KG1 (cell line): ENCODE data around the gene CTAGE1.
"Not testable (repeated sequence)": the region's sequence is repeated elsewhere in the genome, so short reads cannot be mapped to it uniquely, and the experiment has no call there.

Experiments
- DNase-seq: peaks from one replicate; lab custom pipeline; 2025; lab: John Stamatoyannopoulos, UW

CTAGE1 gene

GRCh38 chr18:22417496-22418188, at the start of gene CTAGE1:
Gene CTAGE1, minus strand, starts transcription at chr18:22417915. Its CDS starts 104 bp downstream, at chr18:22417811.
- DNase-seq, result no peak

GRCh38 chr18:22466608-22467395, 49.1 kb upstream of the CTAGE1 start:
- DNase-seq, result no peak

DNA sequence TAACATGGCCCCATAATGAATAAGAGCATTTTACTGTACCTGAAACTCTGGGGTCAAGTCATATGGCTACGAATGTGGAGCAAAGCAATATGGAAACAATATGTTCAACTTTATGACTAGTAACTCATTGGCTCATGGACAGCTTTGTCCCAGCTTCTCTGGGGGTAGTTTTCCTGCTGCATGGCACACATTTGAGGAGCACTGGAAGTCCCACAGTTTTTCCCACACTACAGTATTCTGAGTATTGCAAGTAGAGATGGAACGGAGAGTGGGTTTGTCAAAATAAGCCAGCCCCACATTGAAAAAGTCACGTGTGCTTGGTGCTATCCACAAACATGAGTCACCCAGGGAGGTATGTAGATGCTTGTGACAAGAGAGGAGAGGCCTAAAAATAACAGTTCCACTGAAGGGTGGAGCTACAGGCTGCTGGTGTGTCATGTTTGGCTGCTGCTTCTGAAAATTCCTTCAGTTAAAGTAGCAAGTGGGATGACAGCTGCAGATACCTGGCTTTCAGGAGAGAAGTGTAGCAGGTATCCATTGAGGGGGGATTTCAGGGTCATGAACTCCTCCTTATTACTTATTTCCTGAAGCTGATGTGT, 48.2 kb upstream of the CTAGE1 start:
- DNase-seq, result no peak

- no peak for DNase-seq
Measured at GRCh38 chr18:22463076-22463475, 45.4 kb upstream of the CTAGE1 start.

DNA sequence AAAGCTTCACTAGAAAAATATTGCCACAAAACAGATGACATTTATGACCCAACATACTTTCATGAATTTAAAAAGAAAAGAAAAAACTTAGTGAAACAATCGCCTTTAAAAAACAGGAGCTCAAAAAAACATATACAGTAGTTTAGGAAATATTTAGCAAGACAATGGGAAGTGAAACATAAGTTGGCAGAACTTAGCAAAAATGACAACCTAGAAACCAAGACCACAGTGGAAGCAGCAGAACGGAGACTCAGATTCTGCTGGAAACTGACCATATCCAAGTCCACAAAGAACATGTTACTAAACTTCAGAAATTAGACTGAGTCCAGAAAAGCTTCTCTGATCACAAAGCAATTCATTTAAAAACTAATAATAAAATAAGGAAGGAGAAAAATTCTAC, 41.8 kb upstream of the CTAGE1 start:
- DNase-seq, result no peak

- DNase-seq, result no peak
Measured at GRCh38 chr18:22457524-22457923, 39.8 kb upstream of the CTAGE1 start.

DNA sequence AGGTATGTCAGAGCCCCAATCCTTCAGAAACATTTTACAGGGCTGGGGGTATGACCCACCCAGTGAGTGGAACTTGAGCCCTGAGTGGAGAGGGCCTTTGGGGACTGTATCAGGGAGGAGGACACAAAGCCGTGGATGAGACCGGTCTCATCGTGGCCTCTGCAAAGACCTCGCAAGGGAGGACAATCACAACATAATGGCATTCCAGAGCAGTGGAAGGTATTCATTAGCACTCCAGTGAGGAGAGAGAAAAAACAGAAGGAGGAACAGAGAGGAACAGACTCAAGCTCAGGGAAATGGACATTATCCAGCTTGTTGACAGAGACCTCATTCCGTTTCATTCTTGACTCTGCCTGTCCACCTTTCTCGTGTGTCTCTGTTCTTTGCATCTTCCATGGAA, 38.8 kb upstream of the CTAGE1 start:
- DNase-seq, result no peak

DNA sequence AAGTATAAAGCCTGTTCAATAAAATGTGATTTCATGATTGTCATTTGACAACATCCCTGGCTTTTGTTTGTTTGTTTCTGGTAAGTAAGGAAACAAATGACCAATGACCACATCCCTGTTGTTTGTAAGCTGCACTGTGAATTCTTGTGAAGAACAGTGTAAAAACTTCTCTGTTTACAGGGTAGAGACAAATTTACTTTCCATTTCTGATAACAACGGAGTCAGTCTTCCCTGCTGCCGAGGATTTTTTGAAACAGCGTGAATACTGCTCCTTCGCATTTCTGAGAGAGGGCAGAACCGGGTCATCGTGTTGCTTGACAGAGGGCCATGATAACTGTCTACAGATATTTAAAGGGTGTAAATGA, 38.4 kb upstream of the CTAGE1 start:
- DNase-seq, result no peak

DNA sequence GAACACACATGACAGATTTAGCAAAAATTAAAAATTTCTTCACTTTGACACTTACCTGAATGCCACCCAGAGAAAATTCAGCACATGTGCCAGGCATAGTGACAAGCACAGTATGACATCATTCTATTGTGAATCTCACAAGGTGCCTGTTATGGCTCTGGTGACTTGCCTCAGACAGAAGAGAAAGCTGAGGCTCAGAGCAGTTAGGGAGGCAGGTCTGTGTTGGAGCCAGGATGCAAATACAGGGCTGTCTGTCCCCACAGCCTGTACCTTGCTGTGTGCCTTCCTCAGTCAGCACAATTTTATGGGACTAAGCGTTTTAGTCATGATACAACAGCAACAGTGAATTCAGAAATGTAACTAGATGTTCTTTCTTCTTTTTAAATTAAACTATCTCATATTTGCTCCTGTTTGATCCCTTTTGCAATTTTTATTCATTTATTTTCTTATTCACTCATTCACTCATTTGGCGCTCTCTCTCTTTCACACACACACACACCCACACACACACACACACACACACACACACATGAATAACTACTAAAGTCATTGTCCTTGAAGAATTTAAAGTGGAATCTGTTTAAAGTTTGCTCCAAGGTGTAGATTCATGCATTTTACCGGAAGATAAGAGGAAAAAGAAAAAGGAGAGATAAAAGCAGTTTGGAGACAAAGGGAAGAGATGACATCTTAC, 37.9 kb upstream of the CTAGE1 start:
- no peak for DNase-seq

DNA sequence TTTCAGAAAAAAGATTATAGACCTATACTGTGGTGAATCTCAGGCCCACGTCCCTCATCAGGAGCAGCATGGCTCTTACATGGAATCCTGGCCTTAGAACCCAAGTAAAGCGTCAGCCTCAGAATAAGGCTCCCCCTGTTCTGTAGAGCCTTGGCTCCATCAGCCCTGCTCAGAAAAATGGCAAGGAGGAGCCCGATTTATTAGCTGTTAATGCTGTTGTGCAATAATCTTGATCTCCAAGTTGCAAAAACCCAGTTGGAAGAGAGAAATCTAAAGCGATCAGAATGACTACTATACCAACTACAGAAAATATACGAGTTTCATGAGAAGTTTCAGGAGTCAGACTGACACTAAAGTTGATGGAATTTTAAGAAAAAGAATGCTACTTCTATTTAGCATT, 35.6 kb upstream of the CTAGE1 start:
- no peak for DNase-seq

DNA sequence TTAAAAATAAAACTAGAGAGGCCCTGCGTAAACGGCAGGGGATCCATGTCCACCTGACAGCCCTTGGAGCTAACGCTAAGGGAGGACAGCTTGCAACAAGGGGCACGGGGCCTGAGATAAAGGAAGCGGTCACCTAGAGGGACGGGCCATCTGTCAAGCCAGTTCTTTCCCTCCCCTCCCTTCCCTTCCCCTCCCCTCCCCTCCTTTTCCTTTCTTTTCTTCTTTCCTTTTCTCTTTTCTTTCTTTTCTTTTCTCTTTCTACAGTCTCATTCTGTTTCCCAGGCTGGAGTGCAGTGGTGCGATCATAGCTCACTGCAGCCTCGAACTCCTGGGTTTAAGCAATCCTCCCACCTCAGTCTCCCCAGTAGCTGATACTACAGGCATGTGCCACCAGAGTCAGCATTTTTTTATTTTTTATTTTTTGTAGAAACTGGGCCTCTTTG, 34.5 kb upstream of the CTAGE1 start:
- no peak for DNase-seq

- no peak for DNase-seq
Measured at GRCh38 chr18:22451796-22452195, 34.1 kb upstream of the CTAGE1 start.

- not testable (repeated sequence) for DNase-seq
Measured at GRCh38 chr18:22450766-22451165, 33.1 kb upstream of the CTAGE1 start.

DNA sequence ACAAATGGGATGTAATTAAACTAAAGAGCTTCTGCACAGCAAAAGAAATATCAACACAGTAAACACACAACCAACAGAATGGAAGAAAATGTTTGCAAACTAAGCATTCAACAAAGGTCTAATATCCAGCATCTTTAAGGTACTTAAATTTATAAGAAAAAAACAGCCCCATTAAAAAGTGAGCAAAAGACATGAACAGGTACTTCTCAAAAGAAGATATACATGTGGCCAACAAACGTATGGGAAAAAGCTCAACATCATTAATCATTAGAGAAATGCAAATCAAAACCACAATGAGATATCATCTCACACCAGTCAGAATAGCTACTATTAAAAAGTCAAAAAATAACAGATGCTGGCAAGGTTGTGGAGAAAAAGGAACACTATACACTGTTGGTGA, 32.6 kb upstream of the CTAGE1 start:
- DNase-seq, result not testable (repeated sequence)

GRCh38 chr18:22449753-22450152, 32.0 kb upstream of the CTAGE1 start:
- not testable (repeated sequence) for DNase-seq

DNA sequence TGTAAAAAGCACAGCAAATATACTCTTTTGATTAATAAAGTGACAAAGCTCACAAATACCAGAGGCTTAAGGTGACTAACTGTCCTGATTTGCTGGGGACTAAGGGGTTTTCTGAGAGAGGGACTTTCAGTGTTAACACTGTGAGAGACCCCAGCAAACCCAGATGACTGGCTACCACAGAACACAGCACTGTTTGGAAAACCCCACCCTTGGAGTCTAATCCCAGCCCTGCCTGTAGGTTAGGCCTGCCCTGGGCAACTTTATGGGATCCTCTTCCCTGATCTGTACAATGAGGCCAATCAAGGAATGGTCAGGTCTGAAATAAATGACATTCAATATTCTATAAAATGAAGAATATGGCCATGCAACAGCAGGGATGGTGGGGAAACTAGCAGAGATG, 30.5 kb upstream of the CTAGE1 start:
- DNase-seq, result no peak

DNA sequence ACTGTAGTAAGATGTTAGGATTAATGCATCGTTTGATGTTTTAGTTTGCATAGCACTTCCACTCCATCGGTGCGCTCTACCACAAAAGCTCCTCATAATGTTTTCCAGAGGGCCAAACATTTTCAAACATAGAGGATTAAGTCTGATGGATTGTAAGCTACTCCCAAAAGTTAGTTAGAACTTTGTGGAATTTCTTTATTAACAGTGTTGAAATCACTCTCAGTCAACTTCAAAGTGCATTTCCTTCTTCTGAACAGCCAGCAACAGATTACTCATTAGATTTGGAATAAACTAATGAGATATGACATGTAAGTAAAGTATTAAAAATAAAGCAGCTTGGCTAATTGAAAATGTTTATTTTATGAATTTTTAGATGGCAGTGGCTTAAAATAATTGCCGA, 30.1 kb upstream of the CTAGE1 start:
- DNase-seq, result no peak

- DNase-seq, result no peak
Measured at GRCh38 chr18:22446911-22447310, 29.2 kb upstream of the CTAGE1 start.

DNA sequence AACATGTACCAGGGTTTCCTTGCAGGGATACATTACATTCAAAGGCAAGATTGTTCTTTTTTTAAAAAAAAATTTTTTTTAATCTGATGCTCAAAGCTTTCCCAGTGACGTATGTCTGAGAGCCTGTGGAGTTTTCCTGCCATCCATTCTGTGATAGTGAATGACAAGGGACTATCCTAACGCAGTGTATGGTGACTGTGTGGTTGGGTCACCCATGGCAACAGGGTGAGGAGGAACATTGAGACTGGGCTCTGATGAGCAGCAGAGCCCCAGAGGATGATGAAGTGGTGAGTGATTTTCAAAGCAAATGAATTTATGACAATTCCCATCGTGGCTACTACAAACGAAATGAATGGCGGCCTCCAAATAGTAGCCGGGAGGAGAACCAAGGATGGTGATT, 28.6 kb upstream of the CTAGE1 start:
- no peak for DNase-seq

- DNase-seq, result no peak
Measured at GRCh38 chr18:22441638-22442037, 23.9 kb upstream of the CTAGE1 start.

DNA sequence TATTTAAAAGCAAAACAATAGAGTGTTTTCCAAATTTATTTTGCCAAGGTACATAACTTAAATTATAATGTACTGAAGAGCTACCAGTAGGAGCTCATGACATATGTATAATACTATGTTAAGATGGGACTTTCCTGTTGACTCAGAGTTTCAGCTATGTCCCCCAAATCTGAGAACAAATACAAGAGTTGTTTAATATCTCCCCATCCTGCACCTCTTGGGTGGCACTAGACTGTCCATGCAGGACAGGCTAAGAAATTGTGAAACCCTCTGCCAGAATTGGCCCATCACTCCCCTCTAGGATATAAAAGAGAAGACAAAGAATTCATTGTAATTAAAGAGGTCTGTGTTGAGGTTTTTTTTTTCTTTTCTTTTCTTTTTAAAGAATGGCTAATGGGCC, 21.7 kb upstream of the CTAGE1 start:
- no peak for DNase-seq

DNA sequence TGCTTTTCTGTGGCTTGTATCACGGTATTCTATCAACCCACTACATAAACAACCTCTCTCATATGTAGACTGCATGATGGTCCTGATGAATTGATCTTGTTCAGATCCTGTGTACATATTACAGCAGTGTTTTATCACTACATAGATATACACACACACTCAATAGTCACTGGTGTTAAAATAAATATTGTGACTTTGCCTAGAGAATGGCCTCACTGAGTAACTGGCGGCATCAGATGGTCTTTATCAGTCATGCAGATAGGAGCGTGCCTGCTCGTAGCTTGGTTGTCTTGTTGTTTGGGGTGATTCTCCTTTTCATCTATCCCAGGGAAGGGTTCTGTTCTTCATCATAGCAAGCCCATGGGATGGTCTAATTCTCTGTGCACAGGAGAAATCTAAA, 18.4 kb upstream of the CTAGE1 start:
- DNase-seq, result no peak
